ENCODE measurements around the gene KIF2C.
A peak's percentile ranks its signal among the peaks of the same experiment; 100 is the strongest.
"Not testable (repeated sequence)": the region's sequence is repeated elsewhere in the genome, so short reads cannot be mapped to it uniquely, and the experiment has no call there.

Gene KIF2C

DNA sequence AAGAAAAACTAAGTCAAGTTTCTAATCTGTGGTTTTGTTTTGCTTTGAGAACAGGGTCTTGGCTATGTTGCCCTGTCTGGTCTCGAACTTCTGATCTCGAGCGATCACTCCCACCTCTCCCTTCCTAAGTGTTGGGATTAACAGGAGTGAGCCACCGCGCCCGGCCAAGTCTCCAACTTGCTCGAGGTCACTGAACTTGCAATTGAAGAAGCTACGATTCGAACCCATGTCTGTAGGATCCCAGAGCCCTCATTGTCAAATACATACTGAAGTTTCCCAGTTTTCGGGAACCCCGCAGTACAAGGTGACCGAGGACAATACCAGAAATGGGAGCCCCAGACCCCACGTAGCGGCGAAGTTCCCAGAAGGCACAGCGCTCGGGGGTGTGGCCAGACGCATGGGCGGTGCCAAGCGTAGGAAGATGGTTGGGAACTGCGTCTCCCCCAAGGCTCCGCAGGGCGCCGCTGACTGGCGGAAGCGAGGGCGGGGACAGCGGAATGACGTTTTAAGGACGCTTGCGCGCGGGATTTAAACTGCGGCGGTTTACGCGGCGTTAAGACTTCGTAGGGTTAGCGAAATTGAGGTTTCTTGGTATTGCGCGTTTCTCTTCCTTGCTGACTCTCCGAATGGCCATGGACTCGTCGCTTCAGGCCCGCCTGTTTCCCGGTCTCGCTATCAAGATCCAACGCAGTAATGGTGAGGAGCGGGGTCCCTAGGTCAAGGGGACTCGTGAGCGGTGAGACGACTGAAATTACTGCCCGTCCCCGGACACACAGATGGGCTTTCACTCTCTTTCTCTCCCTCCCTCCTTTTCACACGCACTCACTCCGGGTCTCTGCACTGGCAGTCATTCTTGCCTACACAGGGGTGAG is at the start of gene KIF2C:
TSS of gene KIF2C (plus strand) at position 531 of the 872 bp plus-strand sequence. CDS start at position 627, 96 bp downstream.
- DNase-seq (ENCODE audit: low read depth in 2 of 2) = peak; percentile 92 to 99

DNA sequence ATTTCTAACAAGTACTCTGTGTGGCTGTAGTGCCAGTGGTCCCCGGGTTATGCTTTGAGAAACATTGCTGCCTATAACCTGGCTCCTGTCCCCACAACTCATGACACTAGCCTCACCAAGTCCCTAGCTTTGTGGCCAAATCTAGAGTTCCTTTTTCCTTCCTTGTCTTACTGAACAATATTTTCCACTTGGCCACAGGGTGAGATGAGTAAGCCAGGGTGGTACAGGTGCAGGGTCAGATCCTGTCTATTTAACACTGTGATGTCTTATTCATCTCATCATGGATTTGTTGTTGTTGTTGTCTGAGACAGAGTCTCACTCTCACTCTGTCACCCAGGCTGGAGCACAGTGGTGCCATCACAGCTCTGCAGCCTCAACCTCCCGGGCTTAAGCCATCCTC is 46.5 kb upstream of the KIF2C start:
- no peak for DNase-seq (ENCODE audit: low read depth in 2 of 2)

- DNase-seq (ENCODE audit: low read depth in 2 of 2) = no peak
These were observed 45.7 kb upstream of the KIF2C start for GRCh38 chr1:44693900-44694299.

- DNase-seq (ENCODE audit: low read depth in 2 of 2) = no peak
These were observed 44.7 kb upstream of the KIF2C start for GRCh38 chr1:44694863-44695478.

DNA sequence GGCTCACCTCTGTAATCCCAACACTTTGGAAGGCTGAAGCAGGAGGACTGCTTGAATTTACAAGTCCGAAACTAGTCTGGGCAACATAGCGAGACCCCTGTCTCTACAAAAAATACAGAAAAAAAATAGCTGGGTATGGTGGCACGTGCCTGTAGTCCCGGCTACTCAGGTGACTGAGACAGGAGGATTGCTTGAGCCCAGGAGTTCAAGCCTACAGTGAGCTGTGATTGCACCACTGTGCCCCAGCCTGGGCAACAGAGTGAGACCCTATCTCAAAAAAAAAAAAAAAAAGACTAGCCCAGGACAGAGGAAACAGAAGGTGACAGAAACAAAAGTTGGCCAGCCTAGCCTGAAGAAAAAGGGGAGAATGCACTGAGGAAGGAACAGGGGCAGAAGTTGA is 44.0 kb upstream of the KIF2C start:
- no peak for DNase-seq (ENCODE audit: low read depth in 2 of 2)

DNA sequence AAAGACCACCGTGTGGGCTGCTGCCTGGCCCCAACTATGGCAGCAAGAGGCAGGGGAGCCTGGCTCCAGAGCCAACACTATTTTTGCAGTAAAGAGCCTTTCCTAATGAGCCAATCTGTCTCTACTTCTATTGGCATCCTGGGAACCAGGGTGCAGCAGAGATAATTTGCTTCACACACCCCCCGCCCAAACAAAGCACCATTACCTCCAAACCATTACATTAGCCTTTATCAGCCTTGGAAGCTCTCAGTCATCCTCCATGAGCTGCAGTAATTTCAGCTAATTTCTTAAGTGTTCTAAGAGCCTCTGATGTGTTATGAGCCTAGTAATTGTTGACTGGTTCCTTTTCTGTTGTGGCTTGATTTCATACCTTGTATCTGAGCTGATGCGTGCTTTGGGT is 43.5 kb upstream of the KIF2C start:
- DNase-seq (ENCODE audit: low read depth in 2 of 2) = no peak

DNA sequence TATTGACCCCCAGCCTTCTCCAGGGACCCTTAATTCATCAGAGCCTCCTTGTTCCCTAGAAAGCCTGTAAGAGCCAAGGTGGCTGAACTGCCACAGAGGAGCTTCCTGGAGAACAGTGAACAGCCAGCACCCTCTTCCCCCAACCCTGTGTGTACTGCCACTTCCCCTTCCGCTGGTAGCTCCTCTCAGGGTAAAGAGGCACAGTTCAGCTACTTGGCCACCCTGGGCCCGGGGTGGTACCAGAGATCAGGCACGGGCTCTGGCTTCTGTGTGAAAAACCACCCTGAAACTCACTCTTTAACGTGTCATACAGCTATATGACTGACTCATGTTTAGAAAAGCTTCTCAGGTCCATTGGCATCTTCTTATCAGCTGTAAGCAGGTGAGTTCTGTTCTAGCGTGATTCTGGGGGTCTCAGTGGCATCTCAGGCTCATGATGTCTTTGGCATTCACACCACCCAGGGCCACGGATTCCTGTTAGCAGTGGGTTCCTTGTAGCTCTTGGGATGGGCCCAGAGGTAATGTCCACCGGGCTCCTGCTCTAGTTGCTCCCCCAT is 42.8 kb upstream of the KIF2C start:
- no peak for DNase-seq (ENCODE audit: low read depth in 2 of 2)

- no peak for DNase-seq (ENCODE audit: low read depth in 2 of 2)
These were observed 41.5 kb upstream of the KIF2C start for GRCh38 chr1:44698138-44698537.

DNA sequence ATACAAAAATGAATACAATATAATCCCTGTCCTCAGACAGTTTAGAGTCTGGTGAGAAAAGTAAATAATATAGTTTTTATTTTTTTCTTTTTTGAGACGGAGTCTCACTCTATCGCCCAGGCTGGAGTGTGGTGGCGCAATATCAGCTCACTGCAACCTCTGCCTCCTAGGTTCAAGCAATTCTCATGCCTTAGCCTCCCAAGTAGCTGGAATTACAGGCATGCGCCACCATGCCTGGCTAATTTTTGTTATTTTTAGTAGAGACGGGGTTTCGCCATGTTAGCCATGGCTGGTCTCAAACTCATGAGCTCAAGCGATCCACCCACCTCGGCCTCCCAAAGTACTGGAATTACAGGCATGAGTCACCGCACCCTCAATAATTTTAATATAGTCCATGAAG is 40.3 kb upstream of the KIF2C start:
- DNase-seq (ENCODE audit: low read depth in 2 of 2) = not testable (repeated sequence)

- DNase-seq (ENCODE audit: low read depth in 2 of 2) = no peak
These were observed 39.1 kb upstream of the KIF2C start for GRCh38 chr1:44700573-44700972.

DNA sequence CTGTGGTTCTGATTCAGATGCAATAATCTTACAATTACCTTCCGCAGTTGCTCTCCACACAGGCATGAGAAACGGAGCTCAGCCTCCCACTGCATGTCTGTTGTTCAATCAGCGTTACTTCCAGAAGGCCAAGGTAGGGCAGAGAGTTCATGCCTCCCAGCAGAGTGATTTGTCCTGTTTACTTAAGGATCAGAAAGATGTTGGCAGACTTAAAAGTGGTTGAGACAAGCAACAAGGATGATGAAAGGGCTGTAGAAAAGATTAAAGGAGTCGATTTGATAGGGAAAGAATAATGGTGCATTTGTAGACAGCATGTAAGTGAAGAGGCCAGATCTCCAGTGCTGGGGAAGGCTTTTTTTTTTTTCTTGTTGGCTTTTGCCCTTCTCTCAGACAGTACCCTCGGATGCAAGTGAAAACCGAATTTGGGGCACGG is 38.5 kb upstream of the KIF2C start:
- DNase-seq (ENCODE audit: low read depth in 2 of 2) = no peak

DNA sequence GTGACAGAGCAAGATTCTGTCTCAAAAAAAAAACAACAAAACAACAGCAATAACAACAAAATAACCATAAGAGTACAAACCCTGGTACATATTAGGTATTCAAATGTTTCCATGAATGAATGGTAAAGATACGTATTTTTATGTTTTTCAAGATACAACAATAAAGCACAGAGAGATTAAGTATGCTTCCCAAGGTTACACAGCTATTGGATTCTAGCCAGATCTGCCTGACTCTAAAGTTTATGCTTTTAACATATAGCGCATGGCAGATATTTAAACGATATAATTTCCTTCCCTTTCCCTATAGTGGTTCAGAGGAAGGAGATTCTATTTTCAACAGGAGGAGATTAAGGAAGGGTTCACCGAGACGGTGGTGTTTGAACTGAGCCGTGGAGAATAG is 34.2 kb upstream of the KIF2C start:
- DNase-seq (ENCODE audit: low read depth in 2 of 2) = no peak

- DNase-seq (ENCODE audit: low read depth in 2 of 2) = no peak
These were observed 33.7 kb upstream of the KIF2C start for GRCh38 chr1:44705938-44706337.

GRCh38 chr1:44707112-44707881 is 32.3 kb upstream of the KIF2C start:
- DNase-seq (ENCODE audit: low read depth in 2 of 2) = no peak

GRCh38 chr1:44707959-44708831 is 31.4 kb upstream of the KIF2C start:
- DNase-seq (ENCODE audit: low read depth in 2 of 2) = no peak

- DNase-seq (ENCODE audit: low read depth in 2 of 2) = no peak
These were observed 26.3 kb upstream of the KIF2C start for GRCh38 chr1:44713321-44713781.

GRCh38 chr1:44714532-44714931 is 25.1 kb upstream of the KIF2C start:
- no peak for DNase-seq (ENCODE audit: low read depth in 2 of 2)

DNA sequence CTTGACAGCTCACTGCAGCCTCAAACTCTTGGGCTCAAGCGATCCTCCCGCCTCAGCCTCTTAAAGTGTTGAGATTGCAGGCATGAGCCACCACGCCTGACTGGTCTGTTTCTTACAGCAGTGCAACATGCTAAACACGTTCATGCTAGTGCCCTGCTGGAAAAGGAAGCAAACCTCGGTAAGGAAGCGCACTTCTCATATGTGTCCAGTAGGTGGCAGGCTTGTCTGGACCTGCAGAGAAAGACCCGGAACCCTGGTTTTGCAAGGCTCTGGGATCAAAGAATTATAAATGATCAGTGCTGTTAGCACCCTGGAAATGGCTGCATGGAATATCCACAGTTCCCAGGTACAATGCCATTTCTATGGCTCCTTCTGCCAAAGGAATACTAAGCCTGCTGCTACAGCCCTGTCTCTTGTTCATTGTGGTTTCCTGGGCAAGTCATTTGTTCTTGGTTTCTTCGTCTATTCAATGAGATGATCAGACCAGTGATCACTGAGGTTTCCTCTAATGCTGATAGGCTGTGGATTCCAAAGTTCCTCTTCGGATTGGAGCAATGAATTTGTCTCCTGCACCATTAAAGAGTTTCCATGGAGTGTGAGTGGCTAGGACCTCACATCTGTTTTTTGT is 24.6 kb upstream of the KIF2C start:
- DNase-seq (ENCODE audit: low read depth in 2 of 2) = peak in 1 of 2 experiments; percentile 54

GRCh38 chr1:44717156-44717555 is 22.5 kb upstream of the KIF2C start:
- no peak for DNase-seq (ENCODE audit: low read depth in 2 of 2)

- no peak for DNase-seq (ENCODE audit: low read depth in 2 of 2)
These were observed 22.0 kb upstream of the KIF2C start for GRCh38 chr1:44717653-44718052.

GRCh38 chr1:44718091-44718490 is 21.5 kb upstream of the KIF2C start:
- DNase-seq (ENCODE audit: low read depth in 2 of 2) = no peak

Measured in stimulated activated CD4-positive, alpha-beta T cell treated with anti-CD3 and anti-CD28 coated beads, Interleukin-12 subunit alpha, Interleukin-12 subunit beta, amount 100 ng/mL, for 24 hours (primary cell).